Measurements from ENCODE around the gene NDUFA13.

The NDUFA13 gene

GRCh38 chr19:19489804-19490204 is 26.2 kb upstream of the NDUFA13 start:
- no peak for DNase-seq

DNA sequence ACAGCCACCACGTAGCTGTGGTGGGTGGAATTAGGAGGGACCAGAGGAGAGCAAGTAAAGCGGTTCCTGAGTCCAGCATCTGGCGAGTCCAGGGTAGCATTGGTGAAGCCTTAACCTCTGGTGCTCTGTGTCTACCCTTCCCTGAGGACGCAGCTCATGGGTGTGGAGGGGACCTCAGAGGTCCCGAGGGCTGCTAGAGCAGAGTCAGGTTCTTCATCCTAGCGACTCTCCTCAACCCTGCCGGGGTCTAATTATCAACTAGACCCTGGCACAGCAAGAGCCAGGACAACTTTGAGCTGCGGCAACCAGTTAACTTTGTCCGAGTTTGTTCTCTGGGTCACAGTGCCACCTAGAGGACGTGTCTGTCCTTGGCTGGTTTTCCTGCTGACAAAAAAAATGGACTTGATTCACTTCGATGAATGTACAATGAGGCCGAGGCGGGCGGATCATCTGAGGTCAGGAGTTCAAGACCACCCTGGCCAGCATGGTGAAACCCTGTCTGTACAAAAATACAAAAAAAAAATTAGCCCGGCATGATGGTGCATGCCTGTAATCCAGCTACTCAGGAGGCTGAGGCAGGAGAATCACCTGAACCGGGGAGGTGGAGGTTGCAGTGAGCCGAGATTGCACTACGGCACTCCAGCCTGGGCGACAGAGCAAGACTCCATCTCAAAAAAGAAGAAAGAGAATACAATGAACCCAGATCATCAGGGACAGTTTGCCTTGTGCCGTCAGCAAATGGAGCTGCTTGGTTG is 25.6 kb upstream of the NDUFA13 start:
- DNase-seq = peak; percentile 81

DNA sequence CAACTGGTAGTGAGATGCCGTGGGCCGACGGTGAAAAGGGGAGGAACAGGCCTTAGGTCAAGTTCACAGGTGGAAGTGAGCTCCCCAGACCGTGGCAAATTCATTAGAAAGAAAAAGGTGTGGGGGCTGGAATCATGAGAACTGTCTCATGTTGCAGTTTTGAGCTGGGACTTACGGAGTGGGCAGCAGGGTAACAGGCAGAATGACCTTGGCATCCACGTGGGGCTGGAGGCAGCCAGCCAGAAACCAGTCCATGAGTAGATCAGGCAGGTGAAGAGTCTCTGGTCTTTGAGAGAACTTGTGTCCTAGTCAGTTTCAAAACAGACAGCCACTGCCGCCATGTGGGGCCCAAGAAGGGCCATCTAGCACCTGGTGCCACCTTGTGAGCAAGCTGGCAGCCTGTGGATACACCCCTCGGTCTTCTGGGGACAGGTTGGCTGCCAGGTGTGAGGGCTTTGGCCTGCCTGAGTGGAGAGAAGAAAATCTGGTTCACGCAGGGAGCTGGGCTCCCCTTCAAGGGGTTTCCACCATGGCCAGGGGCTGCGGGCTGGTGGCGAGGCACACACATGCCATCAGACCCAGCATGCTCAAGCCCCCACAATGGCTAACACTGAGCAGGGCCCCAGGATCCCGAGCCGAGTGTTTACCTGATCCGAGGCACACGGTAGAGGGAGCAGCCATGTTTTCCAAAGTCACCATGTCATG is 24.6 kb upstream of the NDUFA13 start:
- no peak for DNase-seq

DNA sequence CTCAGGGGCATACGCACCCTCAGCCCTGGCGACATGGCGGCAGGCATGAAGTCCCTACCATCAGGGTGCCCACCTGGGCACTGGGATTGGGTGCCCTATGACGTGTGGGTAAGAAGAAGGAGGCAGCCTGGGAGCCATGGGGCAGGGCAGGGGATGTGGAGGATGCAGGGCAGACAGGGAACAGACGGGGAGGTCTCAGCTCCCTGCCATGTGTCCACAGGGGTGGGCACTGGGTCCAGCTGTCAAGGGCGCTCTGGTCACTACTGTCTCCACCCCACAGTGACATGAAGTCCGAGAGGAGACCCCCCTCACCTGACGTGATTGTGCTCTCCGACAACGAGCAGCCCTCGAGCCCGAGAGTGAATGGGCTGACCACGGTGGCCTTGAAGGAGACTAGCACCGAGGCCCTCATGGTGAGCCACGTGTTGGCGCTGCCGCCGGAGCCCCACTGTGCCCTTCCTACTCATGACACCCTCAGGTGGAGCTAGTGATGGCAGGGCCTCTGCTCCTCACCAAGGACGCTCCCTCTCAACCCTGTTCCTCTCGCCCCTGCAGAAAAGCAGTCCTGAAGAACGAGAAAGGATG is 23.9 kb upstream of the NDUFA13 start:
- DNase-seq = no peak

- DNase-seq = no peak
Measured at GRCh38 chr19:19493841-19494546, 22.0 kb upstream of the NDUFA13 start.

- DNase-seq = no peak
Measured at GRCh38 chr19:19495614-19496603, 20.1 kb upstream of the NDUFA13 start.

DNA sequence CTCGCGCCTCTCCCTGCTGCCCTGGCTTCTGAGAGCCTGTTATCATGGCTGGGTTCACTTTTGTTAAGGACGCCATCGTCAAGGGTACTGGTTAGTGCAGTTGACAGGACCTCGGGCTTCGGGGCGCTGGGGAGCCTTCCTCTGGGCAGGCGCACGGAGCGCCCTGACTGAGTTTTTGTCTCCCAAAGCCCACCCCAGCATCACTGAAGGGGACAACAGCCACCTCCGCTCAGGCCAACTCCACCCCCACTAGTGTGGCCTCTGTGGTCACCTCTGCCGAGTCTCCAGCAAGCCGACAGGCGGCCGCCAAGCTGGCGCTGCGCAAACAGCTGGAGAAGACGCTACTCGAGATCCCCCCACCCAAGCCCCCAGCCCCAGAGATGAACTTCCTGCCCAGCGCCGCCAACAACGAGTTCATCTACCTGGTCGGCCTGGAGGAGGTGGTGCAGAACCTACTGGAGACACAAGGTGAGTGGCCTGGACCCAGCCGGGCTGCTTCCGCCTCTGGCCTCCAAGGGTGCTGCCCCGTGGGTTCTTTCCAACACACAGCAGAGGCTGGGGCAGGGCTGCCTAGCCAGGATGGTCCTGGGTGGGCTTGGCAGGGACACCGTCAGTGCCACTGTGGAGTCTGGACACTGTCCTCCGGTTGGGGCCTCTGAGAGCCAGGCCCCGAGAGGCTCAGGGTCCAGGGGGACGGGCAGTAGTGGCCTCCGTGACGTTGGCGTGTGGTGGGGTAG is 17.6 kb upstream of the NDUFA13 start:
- no peak for DNase-seq

GRCh38 chr19:19499272-19499995 is 16.6 kb upstream of the NDUFA13 start:
- DNase-seq = no peak

- DNase-seq = no peak
Measured at GRCh38 chr19:19500975-19501644, 14.9 kb upstream of the NDUFA13 start.

DNA sequence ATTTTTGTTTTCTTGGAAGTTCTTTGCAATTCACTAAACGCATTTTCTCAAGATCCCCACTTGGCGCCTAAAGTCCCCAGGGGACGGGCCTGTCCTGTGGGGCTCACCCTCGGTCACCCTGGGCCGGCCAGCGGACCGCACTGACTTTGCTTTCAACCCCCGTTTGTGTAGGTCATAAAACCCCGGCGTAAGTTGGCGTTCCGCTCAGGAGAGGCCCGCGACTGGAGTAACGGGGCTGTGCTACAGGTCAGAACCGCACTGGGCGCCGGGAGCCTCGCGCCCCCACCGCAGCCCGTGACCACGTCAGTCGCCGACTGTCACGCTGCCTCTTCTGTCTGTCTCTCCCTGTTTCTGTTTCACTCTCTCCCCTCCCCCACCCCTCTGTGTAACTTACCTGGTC is 14.2 kb upstream of the NDUFA13 start:
- DNase-seq = no peak

GRCh38 chr19:19502281-19502680 is 13.7 kb upstream of the NDUFA13 start:
- no peak for DNase-seq

DNA sequence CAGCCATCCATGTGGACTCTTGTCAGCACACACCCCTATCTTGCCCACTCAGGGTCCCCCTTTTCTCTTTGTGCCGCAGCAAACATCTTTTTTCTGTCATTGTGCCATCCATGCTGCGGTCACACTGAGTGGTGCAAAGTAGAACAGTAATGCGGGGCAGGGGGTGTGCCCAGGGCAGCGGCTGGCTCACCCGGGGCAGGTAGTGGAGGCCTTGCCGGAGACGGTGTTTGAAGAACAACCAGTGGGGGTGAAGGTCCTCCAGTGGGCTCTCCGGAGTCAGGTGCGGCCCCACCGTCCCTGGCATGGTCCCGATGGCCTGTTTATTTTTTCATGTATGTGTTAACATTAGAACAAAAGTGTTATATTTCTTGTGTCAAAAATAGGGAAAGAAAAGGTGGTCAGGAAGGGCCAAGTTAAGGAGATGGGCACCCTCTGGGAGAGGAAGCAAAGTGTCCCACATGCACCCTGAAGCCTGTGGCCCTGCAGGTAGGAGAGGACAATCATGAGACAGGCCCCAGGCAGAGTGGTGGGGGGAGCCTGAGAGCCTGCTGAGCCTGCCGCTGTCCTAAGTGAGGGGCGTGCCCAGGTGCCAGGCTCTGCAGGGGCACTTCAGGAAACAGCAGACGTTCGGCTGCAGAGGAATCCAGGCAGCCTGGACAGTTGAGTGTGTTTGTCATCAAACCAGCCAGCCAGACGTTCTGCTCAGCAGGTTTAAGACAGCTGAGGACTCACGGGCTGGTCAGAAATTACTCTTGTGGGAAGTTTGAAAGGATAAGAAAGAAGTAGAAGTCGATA is 13.0 kb upstream of the NDUFA13 start:
- no peak for DNase-seq

DNA sequence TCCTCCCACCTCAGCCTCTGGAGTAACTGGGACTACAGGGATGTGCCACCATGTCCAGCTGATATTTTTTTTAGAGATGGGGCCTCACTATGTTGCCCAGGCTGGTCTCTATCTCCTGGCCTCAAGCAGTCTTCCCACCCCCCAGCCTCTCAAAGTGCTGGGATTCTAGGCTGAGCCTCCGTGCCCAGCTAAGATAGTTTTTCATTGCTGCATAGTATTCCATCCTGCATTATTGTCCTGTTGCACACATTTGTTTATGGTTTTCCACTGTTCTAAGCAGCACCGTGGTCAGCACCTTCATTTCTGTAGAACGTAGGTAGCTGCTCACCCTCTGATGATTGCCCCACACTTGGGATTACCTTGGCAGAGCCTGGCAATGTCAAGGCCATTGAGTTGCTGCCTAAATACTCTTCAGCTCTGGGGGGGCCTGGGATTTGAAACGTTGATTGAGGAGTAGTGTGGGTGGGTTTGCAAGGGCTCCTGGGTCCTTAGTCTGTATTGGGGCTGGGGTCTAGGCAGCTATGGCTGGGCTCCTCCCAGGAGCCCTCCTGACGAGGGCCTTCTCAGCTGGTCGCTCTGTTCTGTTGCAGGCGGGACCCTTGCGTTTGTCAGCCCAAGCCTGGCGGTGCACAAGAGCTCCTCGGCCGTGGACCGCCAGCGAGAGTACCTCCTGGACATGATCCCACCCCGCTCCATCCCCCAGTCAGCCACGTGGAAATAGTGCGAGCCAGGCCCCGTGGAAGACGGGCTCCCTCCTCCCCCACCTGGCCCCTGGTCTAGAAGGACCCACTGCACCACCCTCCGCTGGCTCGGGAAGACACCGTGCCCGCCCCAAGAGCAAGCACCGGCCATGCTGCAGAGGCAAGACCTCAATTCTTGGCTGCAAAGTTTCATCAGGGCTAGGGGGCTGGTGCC is 11.0 kb upstream of the NDUFA13 start:
- DNase-seq = no peak

GRCh38 chr19:19505669-19506326 is 10.2 kb upstream of the NDUFA13 start:
- DNase-seq = no peak

DNA sequence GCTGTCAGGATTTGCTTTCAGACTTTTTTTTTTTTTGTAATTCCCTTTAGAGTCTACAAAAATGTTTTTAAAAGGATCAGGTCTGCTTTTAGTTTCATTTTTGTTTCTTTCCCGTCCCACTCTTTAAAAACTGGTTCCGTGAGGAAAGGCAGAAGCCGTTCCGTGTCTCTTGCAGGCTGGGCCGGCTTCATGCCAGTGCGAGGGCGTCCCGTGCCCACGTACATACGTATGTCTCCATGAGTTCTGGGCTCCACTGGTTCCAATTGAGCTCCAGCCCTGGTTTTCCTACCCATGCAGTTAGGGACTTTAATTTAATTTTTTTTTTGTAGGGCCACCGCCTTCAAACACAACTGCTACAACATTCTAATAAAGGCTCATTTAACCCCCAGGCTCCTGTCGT is 9.4 kb upstream of the NDUFA13 start:
- DNase-seq = no peak

GRCh38 chr19:19507354-19507753 is 8.7 kb upstream of the NDUFA13 start:
- DNase-seq = no peak

DNA sequence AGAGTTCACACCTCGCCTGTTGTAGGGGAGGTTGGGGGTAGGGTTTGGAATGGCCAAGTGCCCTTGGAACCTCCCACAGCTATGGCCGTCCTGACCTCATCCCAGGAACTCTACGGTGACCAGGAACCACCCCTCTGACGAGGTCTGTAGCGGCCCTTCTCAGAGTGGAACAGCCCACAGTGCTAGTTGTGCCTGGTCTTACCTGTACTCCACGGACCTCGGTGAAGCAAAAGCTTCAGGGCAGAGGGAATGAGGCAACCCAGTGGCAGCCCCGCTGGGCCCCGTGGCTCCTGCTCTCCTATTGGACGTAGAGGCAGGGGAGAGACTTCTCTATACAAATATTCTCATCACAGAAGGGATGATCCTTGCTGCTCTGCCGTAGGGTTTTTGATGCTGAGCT is 7.8 kb upstream of the NDUFA13 start:
- DNase-seq = no peak

Data from fibroblast of skin of abdomen (primary cell).